DND-41 (cell line): ENCODE results near the gene SCGB1A1.

Experiments
- ATAC-seq: fragments of 200-7000 bp; cut with Tn5 transposase; 3 replicates; pipeline ENCODE4 v1.9.1; 2021; ENCODE audit warnings: low read depth; ENCODE audit not compliant: insufficient read depth
- DNase-seq: peaks from one replicate; pipeline ENCODE4 v3.0.0-alpha.2; 2020
- H2AFZ ChIP-seq: 2 replicates; pipeline ENCODE4 v1.6.0; 2012; ENCODE audit warnings: low read depth, low read length
- H3K27ac ChIP-seq: 2 replicates; pipeline ENCODE4 v1.5.1; 2012; ENCODE audit warnings: low read length, inconsistent platforms
- H3K27me3 ChIP-seq: fragments of 200-600 bp; sonication (generic); 2 replicates; pipeline ENCODE4 v1.6.0; 2012; ENCODE audit warnings: low read length, mild to moderate bottlenecking, inconsistent platforms; ENCODE audit not compliant: insufficient read depth, poor library complexity
- H3K36me3 ChIP-seq: 2 replicates; pipeline ENCODE4 v1.5.1; 2012; ENCODE audit warnings: low read length, inconsistent platforms; ENCODE audit not compliant: insufficient read depth
- H3K4me1 ChIP-seq: 2 replicates; pipeline ENCODE4 v1.5.1; 2012; ENCODE audit warnings: mild to moderate bottlenecking, low read length; ENCODE audit not compliant: insufficient read depth
- H3K4me2 ChIP-seq: 2 replicates; pipeline ENCODE4 v1.6.0; 2012; ENCODE audit warnings: mild to moderate bottlenecking, moderate library complexity, low read length, inconsistent platforms; ENCODE audit not compliant: insufficient read depth
- H3K4me3 ChIP-seq, 2 experiments: fragments of 200-600 bp in 1 of 2; shearing (Covaris generic) in 1 of 2; 2 replicates each; pipeline ENCODE4 v1.5.1; 2012 to 2016; ENCODE audit warnings: inconsistent platforms in 2 of 2, low read length in 2 of 2, mild to moderate bottlenecking in 2 of 2, low read depth in 1 of 2, moderate library complexity in 1 of 2
- H3K79me2 ChIP-seq: 2 replicates; pipeline ENCODE4 v1.6.0; 2012; ENCODE audit warnings: low read length, inconsistent platforms; ENCODE audit not compliant: insufficient read depth
- H3K9ac ChIP-seq: 2 replicates; pipeline ENCODE4 v1.6.0; 2012; ENCODE audit warnings: low read depth, mild to moderate bottlenecking, inconsistent platforms, low read length, moderate library complexity
- H3K9me3 ChIP-seq: 2 replicates; pipeline ENCODE4 v1.5.1; 2012; ENCODE audit warnings: low read length, moderate library complexity, mild to moderate bottlenecking, inconsistent platforms; ENCODE audit not compliant: insufficient read depth, severe bottlenecking
- H4K20me1 ChIP-seq: 2 replicates; pipeline ENCODE4 v1.6.0; 2012; ENCODE audit warnings: low read length; ENCODE audit not compliant: insufficient read depth
- EZH2 ChIP-seq: IDR thresholded peaks from 3 replicates; pipeline ENCODE4 v1.6.1; 2012; ENCODE audit warnings: borderline replicate concordance, low read depth, mild to moderate bottlenecking, moderate library complexity, low read length, inconsistent platforms; ENCODE audit not compliant: severe bottlenecking
- TF ChIP-seq, protein P1 (sequence below): IDR thresholded peaks from 2 replicates; pipeline ENCODE4 v1.5.1; 2012; ENCODE audit warnings: borderline replicate concordance, low read length, moderate library complexity, mild to moderate bottlenecking; ENCODE audit not compliant: poor library complexity, severe bottlenecking; ENCODE audit errors: extremely low read depth

The SCGB1A1 gene

DNA sequence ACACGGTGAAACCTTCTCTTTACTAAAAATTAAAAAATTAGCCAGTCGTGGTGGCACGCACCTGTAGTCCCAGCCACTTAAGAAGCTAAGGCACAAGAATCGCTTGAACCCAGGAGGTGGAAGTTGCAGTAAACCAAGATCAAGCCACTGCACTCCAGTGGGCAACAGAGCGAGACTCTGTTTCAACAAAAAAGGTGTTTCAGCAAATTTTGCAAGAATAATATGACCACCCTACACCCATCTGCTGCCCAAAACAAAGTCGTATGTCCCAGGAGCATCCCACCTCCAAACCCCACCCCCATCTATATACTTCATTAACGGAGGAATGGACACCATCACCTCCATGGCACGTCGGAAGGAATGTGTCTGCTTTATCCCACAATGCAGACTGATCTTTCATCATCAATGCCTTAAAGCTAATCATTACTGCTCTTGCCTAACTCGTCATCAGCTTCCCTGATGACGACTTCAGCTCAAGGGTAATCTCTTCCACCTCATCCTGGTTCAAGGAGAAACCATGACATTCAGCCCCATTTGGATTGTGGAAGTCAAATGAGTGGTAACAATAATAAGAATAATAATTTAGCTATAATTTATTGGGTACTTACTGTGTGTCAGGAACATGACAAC, 34.1 kb downstream of the SCGB1A1 start:
- no peaks in the 10 kb centered on the region for H3K36me3 ChIP-seq
- no peaks in the 10 kb centered on the region for H3K9me3 ChIP-seq
- no peaks in the 10 kb centered on the region for H3K27me3 ChIP-seq
- no peaks in the 10 kb centered on the region for H4K20me1 ChIP-seq
- no peak overlapping the region for H2AFZ ChIP-seq
- H3K27ac ChIP-seq = no peak overlapping the region
- DNase-seq (no peak), ATAC-seq (no peak)
- H3K4me1 ChIP-seq = no peaks in the 10 kb centered on the region
- no peak overlapping the region for H3K9ac ChIP-seq
- TF ChIP-seq EZH2 = no peak
- TF ChIP-seq, protein P1, sequence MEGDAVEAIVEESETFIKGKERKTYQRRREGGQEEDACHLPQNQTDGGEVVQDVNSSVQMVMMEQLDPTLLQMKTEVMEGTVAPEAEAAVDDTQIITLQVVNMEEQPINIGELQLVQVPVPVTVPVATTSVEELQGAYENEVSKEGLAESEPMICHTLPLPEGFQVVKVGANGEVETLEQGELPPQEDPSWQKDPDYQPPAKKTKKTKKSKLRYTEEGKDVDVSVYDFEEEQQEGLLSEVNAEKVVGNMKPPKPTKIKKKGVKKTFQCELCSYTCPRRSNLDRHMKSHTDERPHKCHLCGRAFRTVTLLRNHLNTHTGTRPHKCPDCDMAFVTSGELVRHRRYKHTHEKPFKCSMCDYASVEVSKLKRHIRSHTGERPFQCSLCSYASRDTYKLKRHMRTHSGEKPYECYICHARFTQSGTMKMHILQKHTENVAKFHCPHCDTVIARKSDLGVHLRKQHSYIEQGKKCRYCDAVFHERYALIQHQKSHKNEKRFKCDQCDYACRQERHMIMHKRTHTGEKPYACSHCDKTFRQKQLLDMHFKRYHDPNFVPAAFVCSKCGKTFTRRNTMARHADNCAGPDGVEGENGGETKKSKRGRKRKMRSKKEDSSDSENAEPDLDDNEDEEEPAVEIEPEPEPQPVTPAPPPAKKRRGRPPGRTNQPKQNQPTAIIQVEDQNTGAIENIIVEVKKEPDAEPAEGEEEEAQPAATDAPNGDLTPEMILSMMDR = no peak
- no peaks in the 10 kb centered on the region for H3K79me2 ChIP-seq
- H3K4me3 ChIP-seq = no peak overlapping the region
- no peak overlapping the region for H3K4me2 ChIP-seq

DNA sequence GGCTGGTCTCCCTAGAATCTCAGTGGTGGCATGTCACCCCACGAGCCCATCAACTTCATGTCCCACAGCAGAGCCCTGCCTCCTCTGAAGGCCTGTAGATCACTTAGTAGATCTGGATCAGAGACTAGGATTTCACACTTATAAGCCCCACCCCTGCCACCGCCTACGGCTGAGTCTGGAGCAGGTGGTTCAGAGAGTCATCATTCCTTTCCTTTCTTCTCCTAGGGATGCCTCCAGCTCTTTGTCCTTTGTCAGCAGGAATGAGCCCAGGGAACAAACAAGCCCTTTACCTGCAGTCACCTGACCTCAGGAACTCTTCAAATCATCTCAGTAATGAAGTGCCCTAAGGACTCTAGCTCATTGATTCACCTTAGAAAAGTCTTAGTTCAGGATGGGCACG, 37.8 kb downstream of the SCGB1A1 start:
- Histone ChIP-seq H4K20me1 (no peaks in the 10 kb centered on the region), H3K4me1 (no peaks in the 10 kb centered on the region), H3K27me3 (peaks cover 4% of the 10 kb centered on the region), H3K4me2 (no peak overlapping the region), H3K79me2 (no peaks in the 10 kb centered on the region), H3K4me3 (no peak overlapping the region), H3K36me3 (no peaks in the 10 kb centered on the region), H3K9ac (no peak overlapping the region), H3K27ac (no peak overlapping the region), H3K9me3 (no peaks in the 10 kb centered on the region), H2AFZ (no peak overlapping the region)
- DNase-seq (no peak), ATAC-seq (no peak)
- TF ChIP-seq, protein P1 = no peak
- TF ChIP-seq EZH2 = no peak

DNA sequence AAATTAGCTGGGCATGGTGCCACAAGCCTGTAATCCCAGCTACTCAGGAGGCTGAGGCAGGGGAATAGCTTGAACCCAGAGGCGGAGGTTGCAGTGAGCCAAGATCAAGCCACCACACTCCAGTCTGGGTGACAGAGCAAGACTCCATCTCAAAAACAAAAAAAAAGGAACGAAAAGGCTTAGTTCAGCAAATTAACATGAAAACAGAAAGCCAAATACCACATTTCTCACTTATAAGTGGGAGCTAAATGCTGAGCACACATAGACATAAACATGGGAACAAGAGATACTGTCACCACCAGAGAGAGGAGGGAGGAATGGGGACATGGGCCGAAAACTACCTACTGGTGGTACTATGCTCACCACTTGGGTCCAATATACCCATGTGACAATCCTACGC, 38.6 kb downstream of the SCGB1A1 start:
- DNase-seq = no peak
- no peaks in the 10 kb centered on the region for H3K4me1 ChIP-seq
- no peak overlapping the region for H3K27ac ChIP-seq
- H3K9ac ChIP-seq = no peak overlapping the region
- TF ChIP-seq EZH2 = no peak
- TF ChIP-seq, protein P1 = no peak
- H4K20me1 ChIP-seq = no peaks in the 10 kb centered on the region
- H2AFZ ChIP-seq = no peak overlapping the region
- no peaks in the 10 kb centered on the region for H3K9me3 ChIP-seq
- no peaks in the 10 kb centered on the region for H3K79me2 ChIP-seq
- H3K27me3 ChIP-seq = peaks cover 4% of the 10 kb centered on the region
- H3K36me3 ChIP-seq = no peaks in the 10 kb centered on the region
- no peak overlapping the region for H3K4me2 ChIP-seq
- ATAC-seq = no peak
- no peak overlapping the region for H3K4me3 ChIP-seq
